Gastrocnemius medialis (tissue), 4 donors: ENCODE data around the gene PPP1R27.
"Not testable (repeated sequence)": the region's sequence is repeated elsewhere in the genome, so short reads cannot be mapped to it uniquely, and the experiment has no call there.

Source experiments
- CTCF ChIP-seq, 5 experiments: fragments of 450-650 bp in 3 of 5; fragments of 200-600 bp in 2 of 5; sonication (generic) in 2 of 5; IDR thresholded peaks in 4 of 5; conservative IDR thresholded peaks in 1 of 5; 1 replicate in 4 of 5; 2 replicates in 1 of 5; pipeline ENCODE4 v1.5.1; 2016 to 2019; ENCODE audit warnings: antibody characterized with exemption in 5 of 5, mild to moderate bottlenecking in 3 of 5, moderate library complexity in 3 of 5
- POLR2A ChIP-seq, 2 donors: fragments of 450-650 bp; IDR thresholded peaks; one replicate each; pipeline ENCODE4 v1.6.1; 2017; ENCODE audit warnings: antibody characterized with exemption in 2 of 2, mild to moderate bottlenecking in 2 of 2, moderate library complexity in 2 of 2

- not testable (repeated sequence) for TF ChIP-seq CTCF (IDR thresholded peaks at IDR 0.05 in 4 of 5, conservative IDR thresholded peaks at IDR 0.05 in 1 of 5); POLR2A (IDR thresholded peaks at IDR 0.05)
Measured at GRCh38 chr17:81840059-81840458, 5.2 kb upstream of the PPP1R27 start.
